Head of caudate nucleus (tissue), 42 donors: ENCODE data around the gene MIF4GD.
A peak's percentile ranks its signal among the peaks of the same experiment; 100 is the strongest.

Source experiments
- DNase-seq, 42 donors: peaks; one replicate each; pipeline versions ENCODE4 v3.0.0 to v3.0.0-alpha.2; 2020 to 2021; ENCODE audit warnings: mixed read lengths in 7 of 42
- intact Hi-C: fragments of 100-400 bp; cut with DNase I; formaldehyde crosslinking; loops from one replicate; pipeline ENCODE4 v1.15.0; 2022

The MIF4GD gene

GRCh38 chr17:75241502-75241901 lies 29.5 kb downstream of the MIF4GD start:
- DNase-seq, result no peak
- intact Hi-C loops, result no loop called here

DNA sequence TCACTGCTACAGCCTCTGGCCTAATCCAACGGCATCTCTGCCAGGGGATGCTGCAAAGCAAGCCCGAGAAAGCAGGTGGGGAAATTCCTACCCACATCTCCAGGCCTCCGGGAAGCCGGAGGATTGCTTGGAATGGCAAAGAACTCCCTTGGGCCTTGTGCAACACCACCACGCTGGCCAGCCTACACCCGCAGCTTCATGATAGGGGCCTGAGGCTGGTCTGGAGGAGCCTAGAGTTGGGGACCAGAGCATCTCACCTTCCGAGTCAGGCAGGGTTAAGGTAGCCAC lies 29.9 kb downstream of the MIF4GD start:
- no peak for DNase-seq
- intact Hi-C loops, result no loop called here

DNA sequence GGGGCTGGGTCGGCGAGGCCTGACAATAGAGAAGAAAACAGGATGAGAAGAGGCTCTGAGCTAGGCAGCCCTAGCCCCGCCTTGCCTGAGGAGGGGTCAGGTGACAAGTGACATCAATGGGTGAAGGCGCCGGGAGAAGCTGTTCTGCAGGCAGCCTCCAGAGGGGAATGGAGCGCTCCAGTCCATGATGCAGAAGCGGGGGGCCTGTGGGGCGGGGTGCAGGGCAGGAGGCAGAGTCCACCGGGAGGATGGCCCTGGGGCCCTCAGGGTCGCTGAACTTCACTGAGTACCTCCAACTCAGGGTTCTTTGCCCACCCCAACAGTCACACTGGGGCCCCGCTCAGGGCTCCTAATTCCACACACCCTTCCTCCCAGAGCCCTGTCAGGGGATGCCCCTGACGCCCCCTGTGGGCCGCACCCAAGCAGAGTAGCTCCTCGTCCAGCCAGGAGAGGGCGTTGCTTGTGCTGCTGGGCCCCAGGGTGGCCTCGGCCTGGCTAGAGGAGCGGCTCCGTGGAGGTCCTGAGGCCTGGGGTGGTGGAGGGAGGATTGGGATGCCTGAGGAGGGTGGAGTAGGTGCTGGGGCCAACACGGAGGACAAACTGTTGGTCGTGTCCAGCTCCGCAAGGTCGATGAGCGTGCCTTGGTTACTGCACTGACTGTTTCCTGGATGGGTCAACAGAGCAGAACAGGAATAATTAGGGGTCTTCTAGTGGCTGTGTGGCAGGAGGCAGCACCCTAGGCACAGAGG lies 30.5 kb downstream of the MIF4GD start:
- DNase-seq, result peak; percentile 48 to 91 (median 75)
- intact Hi-C loops, result no loop called here

- DNase-seq, result no peak
- intact Hi-C loops, result no loop called here
Observed at GRCh38 chr17:75239778-75240393, 31.1 kb downstream of the MIF4GD start.

DNA sequence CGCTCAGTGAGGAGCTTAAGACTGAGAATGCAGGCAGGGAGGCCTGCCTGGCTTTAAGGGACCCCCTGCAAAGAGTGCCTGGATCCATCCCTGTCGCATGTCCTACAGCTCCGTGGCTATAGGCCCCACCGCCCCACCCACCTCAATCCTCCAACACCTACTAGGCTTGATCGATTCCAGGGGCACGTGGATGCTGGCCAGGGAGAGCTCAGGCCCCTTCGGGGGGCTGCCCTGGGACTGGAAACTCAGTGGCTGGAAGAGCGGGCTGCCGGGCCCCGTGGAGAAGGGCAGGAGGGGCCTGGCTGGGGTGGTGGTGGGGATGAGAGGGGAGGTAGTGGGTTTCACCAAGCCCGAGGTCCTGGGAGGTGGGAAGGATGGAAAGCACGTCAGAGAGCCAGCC lies 31.8 kb downstream of the MIF4GD start:
- no peak for DNase-seq
- intact Hi-C loops, result no loop called here

DNA sequence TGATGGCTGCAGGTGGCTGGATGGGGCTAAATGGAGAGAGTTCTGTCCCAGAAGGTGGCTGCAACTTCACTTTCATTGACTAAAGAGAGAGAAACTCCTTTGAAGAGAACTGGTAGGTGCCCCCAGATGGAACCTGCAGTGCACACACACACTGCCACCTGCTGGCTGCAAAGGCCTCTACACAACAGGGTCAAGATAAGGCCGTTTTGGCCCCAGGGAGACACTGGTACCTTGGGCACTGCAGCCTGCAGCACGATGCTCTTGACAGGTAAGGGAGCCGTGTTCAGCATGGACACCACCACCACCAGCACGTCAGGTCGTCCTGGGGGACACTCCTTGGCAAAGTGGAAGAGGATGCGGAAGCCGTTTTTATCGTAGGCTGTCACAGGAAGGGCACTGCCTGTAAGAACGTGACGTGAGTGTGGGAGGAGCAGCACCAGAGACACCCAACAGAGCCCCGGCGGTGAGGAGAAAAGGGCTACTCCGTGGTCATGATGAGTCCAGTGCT lies 32.3 kb downstream of the MIF4GD start:
- DNase-seq, result peak in 40 of 42 donors; percentile 42 to 82 (median 66)
- intact Hi-C loops, result no loop called here

- intact Hi-C loops, result no loop called here
- no peak for DNase-seq
Observed at GRCh38 chr17:75238020-75238580, 32.9 kb downstream of the MIF4GD start.

- no peak for DNase-seq
- intact Hi-C loops, result no loop called here
Observed at GRCh38 chr17:75237100-75238014, 33.7 kb downstream of the MIF4GD start.

DNA sequence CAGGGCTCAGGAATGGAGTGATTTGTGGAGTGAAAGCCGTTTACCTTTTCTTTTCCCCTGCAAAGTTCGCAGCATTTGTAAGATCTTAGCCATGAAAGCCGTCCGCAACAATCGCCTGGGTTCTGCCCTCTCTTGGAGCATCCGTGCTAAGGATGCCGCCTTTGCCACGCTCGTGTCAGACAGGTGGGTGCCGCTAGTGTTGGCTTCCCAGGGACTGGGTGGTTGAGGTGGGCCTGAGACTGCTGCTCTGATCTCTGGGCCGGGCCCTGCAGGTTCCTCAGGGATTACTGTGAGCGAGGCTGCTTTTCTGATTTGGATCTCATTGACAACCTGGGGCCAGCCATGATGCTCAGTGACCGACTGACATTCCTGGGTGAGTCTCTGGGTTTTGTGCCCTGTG lies 38.2 kb downstream of the MIF4GD start:
- intact Hi-C loops, result no loop called here
- no peak for DNase-seq

DNA sequence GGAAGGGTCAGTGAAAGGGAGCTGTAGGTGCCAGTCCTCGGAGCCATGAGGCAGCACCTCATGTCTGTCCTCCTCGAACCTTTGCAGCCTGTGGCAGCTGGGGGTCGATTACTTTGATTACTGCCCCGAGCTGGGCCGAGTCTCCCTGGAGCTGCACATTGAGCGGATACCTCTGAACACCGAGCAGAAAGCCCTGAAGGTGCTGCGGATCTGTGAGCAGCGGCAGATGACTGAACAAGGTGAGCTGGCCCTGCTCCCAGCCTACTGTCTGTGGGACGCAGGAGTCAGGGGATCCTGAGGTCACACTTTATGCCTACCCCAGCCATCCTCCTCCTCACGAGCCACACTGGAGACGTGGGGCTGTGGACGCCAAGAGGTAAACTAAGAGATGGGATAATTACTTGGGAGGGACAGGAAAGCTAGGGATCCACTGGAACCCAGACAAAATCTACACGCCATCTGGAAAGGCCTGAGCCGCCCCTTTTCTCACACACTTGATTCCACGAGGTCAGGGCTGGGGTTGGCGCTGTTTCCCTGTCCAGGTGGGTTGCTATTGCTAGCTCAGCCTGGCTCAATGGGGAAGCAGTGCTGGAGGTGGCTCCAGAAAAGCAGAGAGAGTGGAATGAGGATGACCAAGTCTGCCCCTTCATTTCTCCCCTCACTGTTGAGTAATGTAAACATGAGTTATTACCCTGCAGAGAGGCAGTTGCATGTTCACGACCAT lies 39.1 kb downstream of the MIF4GD start:
- intact Hi-C loops, result no loop called here
- no peak for DNase-seq

DNA sequence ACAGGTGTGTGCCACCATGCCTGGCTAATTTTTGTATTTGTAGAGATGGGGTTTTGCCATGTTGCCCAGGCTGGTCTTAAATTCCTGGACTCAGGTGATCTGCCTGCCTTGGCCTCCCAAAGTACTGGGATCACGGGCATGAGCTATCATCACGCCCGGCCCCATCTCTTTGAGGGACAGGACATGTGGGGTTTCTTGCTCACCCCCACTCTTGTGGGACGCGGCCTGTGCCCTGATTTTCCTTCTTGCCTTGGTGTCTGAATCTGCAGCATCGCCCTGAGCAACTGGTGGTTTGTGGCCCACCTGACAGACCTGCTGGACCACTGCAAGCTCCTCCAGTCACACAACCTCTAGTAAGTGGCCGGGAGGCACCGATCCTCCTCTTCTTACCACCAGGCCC lies 40.0 kb downstream of the MIF4GD start:
- intact Hi-C loops, result no loop called here
- no peak for DNase-seq

DNA sequence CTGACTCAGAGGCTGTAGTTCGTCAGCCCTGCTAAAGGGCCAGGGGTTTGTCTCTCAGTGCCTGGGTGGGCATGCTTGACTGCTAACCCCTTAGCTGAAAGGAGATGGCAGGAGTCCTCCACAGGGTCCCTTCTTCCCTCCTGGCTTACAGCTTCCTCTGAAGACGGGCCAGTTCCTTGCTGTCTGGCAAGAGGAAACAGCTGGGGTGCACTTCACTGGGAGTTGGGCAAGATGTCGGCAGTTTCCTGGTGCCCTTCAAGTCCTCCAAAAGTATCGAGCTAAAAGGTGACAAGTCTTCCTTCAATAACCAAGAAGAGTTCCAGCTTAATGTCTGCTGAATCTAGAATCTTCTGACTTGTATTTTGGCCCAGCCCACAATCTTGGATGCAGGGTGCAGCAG lies 42.2 kb downstream of the MIF4GD start:
- intact Hi-C loops, result no loop called here
- DNase-seq, result peak in 2 of 42 donors; percentile 13 to 25

DNA sequence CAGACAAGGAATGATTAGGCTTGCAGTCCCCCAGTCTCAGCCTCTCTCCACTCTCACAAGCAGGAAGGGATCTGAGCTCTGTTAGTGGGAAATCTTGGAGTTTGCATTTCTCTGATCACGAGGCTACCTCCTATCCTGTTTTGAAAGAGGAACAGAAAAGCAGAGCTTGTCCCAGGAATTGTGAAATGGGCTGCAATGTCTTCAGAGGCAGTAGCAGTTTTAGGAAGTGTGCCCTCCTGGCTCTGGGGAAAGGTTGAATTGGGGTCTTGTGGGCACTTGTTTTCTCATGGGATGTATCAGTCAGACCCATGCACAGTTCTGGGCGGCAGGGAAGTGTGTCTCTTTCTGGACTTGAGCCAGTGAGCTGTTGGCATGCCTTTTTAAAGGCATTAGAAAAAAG lies 42.7 kb downstream of the MIF4GD start:
- peak in 9 of 42 donors; percentile 15 to 58 (median 34) for DNase-seq
- intact Hi-C loops, result no loop called here

- intact Hi-C loops, result no loop called here
- DNase-seq, result no peak
Observed at GRCh38 chr17:75227729-75228128, 43.3 kb downstream of the MIF4GD start.

- intact Hi-C loops, result no loop called here
- DNase-seq, result no peak
Observed at GRCh38 chr17:75225016-75225415, 46.0 kb downstream of the MIF4GD start.

DNA sequence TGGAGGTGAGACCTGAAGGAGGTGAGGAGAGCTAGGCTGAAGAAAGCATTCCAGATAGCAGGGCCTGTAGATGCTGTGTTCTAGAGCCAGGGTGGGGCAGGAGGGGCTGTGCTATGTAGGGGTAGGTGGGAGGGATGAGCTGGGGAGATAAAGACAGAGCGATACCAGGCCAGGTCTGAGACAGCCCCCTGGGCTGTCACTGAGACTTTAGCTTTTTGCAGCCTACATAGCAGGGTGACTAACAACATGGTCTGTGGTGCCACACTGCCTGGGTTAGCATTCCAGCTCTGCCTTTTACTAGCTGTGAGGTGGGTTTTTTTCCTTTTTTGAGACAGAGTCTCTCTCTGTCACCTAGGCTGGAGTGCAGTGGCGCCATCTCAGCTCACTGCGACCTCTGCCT lies 51.2 kb downstream of the MIF4GD start:
- intact Hi-C loops, result no loop called here
- no peak for DNase-seq

GRCh38 chr17:75218131-75218530 lies 52.9 kb downstream of the MIF4GD start:
- intact Hi-C loops, result no loop called here
- DNase-seq, result no peak
